ENCODE results near the gene LRRC75B. TPM values are rescaled to one million over a fixed set of nuclear protein-coding genes. Genes with fewer than 3 reads are reported as not detected.
"Not testable (repeated sequence)": the region's sequence is repeated elsewhere in the genome, so short reads cannot be mapped to it uniquely, and the experiment has no call there.

The LRRC75B gene
- total and polyA plus RNA-seq, 2 donors (not counting 3 experiments of a cell fraction or from before 2014, with no cell fraction given): 8.9 to 15.0 TPM

GRCh38 chr22:24606340-24606739 lies 13.5 kb upstream of the LRRC75B start:
- H3K4me1 ChIP-seq (ENCODE audit: control insufficient read depth, extremely low read depth, insufficient read depth, low read length); POLR2A ChIA-PET; H3K27ac ChIP-seq (ENCODE audit: insufficient read depth, low read depth, low read length); dilution Hi-C loops (cut with MboI; ENCODE audit: extremely low pct_ligation_motif_present, low sequenced_read_pairs); H3K27me3 ChIP-seq (ENCODE audit: control insufficient read depth in 2 of 2, insufficient read depth in 2 of 2, low read length in 2 of 2); H3K4me3 ChIP-seq (replicated peaks in 1 of 3; ENCODE audit: insufficient read depth in 1 of 3, low read depth in 1 of 3, low read length in 3 of 3); H3K4me2 ChIP-seq (ENCODE audit: insufficient read depth, low read length); CTCF ChIA-PET; H2AFZ ChIP-seq (ENCODE audit: low read depth, low read length); intact Hi-C loops (cut with micrococcal nuclease); H3K36me3 ChIP-seq (ENCODE audit: control insufficient read depth in 2 of 2, extremely low read depth in 1 of 2, insufficient read depth in 2 of 2, low read length in 2 of 2); H3K9me1 ChIP-seq (replicated peaks; ENCODE audit: control insufficient read depth, extremely low read depth, insufficient read depth, low read length); DNase-seq (ENCODE audit: low read depth, low spot score); H3K79me2 ChIP-seq (ENCODE audit: control insufficient read depth, insufficient read depth, low read length); H3K9ac ChIP-seq (replicated peaks; ENCODE audit: extremely low read depth, insufficient read depth, low read length); H3K9me3 ChIP-seq (replicated peaks; ENCODE audit: control insufficient read depth, insufficient read depth, low read length); BruUV-seq (replicated peaks); H4K20me1 ChIP-seq (replicated peaks; ENCODE audit: control insufficient read depth, extremely low read depth, insufficient read depth, low read length): not testable (repeated sequence)
- peak; percentile 74 for FAIRE-seq

GRCh38 chr22:24603770-24604629 lies 11.1 kb upstream of the LRRC75B start:
- H3K27me3 ChIP-seq (ENCODE audit: control insufficient read depth in 2 of 2, insufficient read depth in 2 of 2, low read length in 2 of 2); DNase-seq (ENCODE audit: low read depth, low spot score); H4K20me1 ChIP-seq (replicated peaks; ENCODE audit: control insufficient read depth, extremely low read depth, insufficient read depth, low read length); dilution Hi-C loops (cut with MboI; ENCODE audit: extremely low pct_ligation_motif_present, low sequenced_read_pairs); intact Hi-C loops (cut with micrococcal nuclease); H3K9me1 ChIP-seq (replicated peaks; ENCODE audit: control insufficient read depth, extremely low read depth, insufficient read depth, low read length); H3K9ac ChIP-seq (replicated peaks; ENCODE audit: extremely low read depth, insufficient read depth, low read length); H3K79me2 ChIP-seq (ENCODE audit: control insufficient read depth, insufficient read depth, low read length); H3K9me3 ChIP-seq (replicated peaks; ENCODE audit: control insufficient read depth, insufficient read depth, low read length); CTCF ChIA-PET; POLR2A ChIA-PET; H3K27ac ChIP-seq (ENCODE audit: insufficient read depth, low read depth, low read length); H3K4me1 ChIP-seq (ENCODE audit: control insufficient read depth, extremely low read depth, insufficient read depth, low read length); H3K4me3 ChIP-seq (replicated peaks in 1 of 3; ENCODE audit: insufficient read depth in 1 of 3, low read depth in 1 of 3, low read length in 3 of 3); H3K36me3 ChIP-seq (ENCODE audit: control insufficient read depth in 2 of 2, extremely low read depth in 1 of 2, insufficient read depth in 2 of 2, low read length in 2 of 2); BruUV-seq (replicated peaks); H3K4me2 ChIP-seq (ENCODE audit: insufficient read depth, low read length): not testable (repeated sequence)
- peak overlapping the region; percentile 34 for H2AFZ ChIP-seq (ENCODE audit: low read depth, low read length)
- FAIRE-seq: peak; percentile 63
- peak in 1 of 2 donors; percentile 16 for TF ChIP-seq CTCF (IDR thresholded peaks at IDR 0.05; ENCODE audit: extremely low read depth in 1 of 2, insufficient read depth in 1 of 2, low read depth in 1 of 2, low read length in 2 of 2)

GRCh38 chr22:24602847-24603769 lies 10.2 kb upstream of the LRRC75B start, which contains the start of gene GGT1:
TSS of gene GGT1 (plus strand) at chr22:24603193. CDS start at chr22:24611082, 7,889 bp downstream.
- peak; percentile 48 for FAIRE-seq

More at GRCh38 chr22:24602847-24603769, 10.2 kb upstream of the LRRC75B start, which contains the start of gene GGT1:
- H3K9me3 ChIP-seq (replicated peaks; ENCODE audit: control insufficient read depth, insufficient read depth, low read length); CTCF ChIA-PET; H3K9ac ChIP-seq (replicated peaks; ENCODE audit: extremely low read depth, insufficient read depth, low read length); H3K4me3 ChIP-seq (replicated peaks in 1 of 3; ENCODE audit: insufficient read depth in 1 of 3, low read depth in 1 of 3, low read length in 3 of 3); dilution Hi-C loops (cut with MboI; ENCODE audit: extremely low pct_ligation_motif_present, low sequenced_read_pairs); H3K4me2 ChIP-seq (ENCODE audit: insufficient read depth, low read length); H3K4me1 ChIP-seq (ENCODE audit: control insufficient read depth, extremely low read depth, insufficient read depth, low read length); H3K27ac ChIP-seq (ENCODE audit: insufficient read depth, low read depth, low read length); DNase-seq (ENCODE audit: low read depth, low spot score); POLR2A ChIA-PET; H4K20me1 ChIP-seq (replicated peaks; ENCODE audit: control insufficient read depth, extremely low read depth, insufficient read depth, low read length); H3K9me1 ChIP-seq (replicated peaks; ENCODE audit: control insufficient read depth, extremely low read depth, insufficient read depth, low read length); H3K36me3 ChIP-seq (ENCODE audit: control insufficient read depth in 2 of 2, extremely low read depth in 1 of 2, insufficient read depth in 2 of 2, low read length in 2 of 2); H3K79me2 ChIP-seq (ENCODE audit: control insufficient read depth, insufficient read depth, low read length); intact Hi-C loops (cut with micrococcal nuclease); BruUV-seq (replicated peaks); H3K27me3 ChIP-seq (ENCODE audit: control insufficient read depth in 2 of 2, insufficient read depth in 2 of 2, low read length in 2 of 2): not testable (repeated sequence)
- H2AFZ ChIP-seq (ENCODE audit: low read depth, low read length): peak within 1 kb of the TSS; percentile 34
